Endothelial cell of umbilical vein (primary cell): ENCODE measurements around the gene TMOD1. TPM values are rescaled to one million over a fixed set of nuclear protein-coding genes. Genes with fewer than 3 reads are reported as not detected.

Experiments used
- BruUV-seq: library from RNA; stranded (reverse); fragments of 400-500 nt; replicated peaks from 2 replicates; lab custom pipeline; 2021; lab: Mats Ljungman, UMichigan
- CTCF ChIA-PET: fragments of 300-600, 350-600 bp; sonication (Branson Sonifier 250); formaldehyde crosslinking; loops from one replicate; lab custom pipeline; 2021; ENCODE audit warnings: antibody characterized with exemption, inconsistent platforms; lab: Charles Lee
- POLR2A ChIA-PET: fragments of 300-600, 350-600 bp; sonication (Branson Sonifier 250); formaldehyde crosslinking; loops from one replicate; lab custom pipeline; 2021; ENCODE audit warnings: antibody characterized with exemption, inconsistent platforms; lab: Charles Lee
- DNase-seq: peaks from one replicate; pipeline ENCODE4 v3.0.0-alpha.2; 2011; ENCODE audit warnings: low read depth, low spot score
- FAIRE-seq: peaks from 2 replicates; lab custom pipeline; 2011; peaks lifted over from hg19 to GRCh38; lab: Jason Lieb, UNC
- H2AFZ ChIP-seq: 2 replicates; pipeline ENCODE4 v1.6.0; 2012; ENCODE audit warnings: low read depth, low read length, control low read depth, inconsistent platforms
- H3K27ac ChIP-seq: 2 replicates; pipeline ENCODE4 v1.5.1; 2011; ENCODE audit warnings: low read depth, mild to moderate bottlenecking, control low read depth, low read length, moderate library complexity; ENCODE audit not compliant: insufficient read depth
- H3K27me3 ChIP-seq, 2 experiments: 2 replicates each; pipeline versions ENCODE4 v1.6.0 to v1.6.1; 2011; ENCODE audit warnings: low read length in 2 of 2, mixed read lengths in 1 of 2; ENCODE audit not compliant: control insufficient read depth in 2 of 2, insufficient read depth in 2 of 2
- H3K36me3 ChIP-seq, 2 experiments: 2 replicates in 1 of 2; 3 replicates in 1 of 2; pipeline ENCODE4 v1.5.1; 2011; ENCODE audit warnings: low read length in 2 of 2, mild to moderate bottlenecking in 1 of 2, moderate library complexity in 1 of 2; ENCODE audit not compliant: control insufficient read depth in 2 of 2, insufficient read depth in 2 of 2; ENCODE audit errors: extremely low read depth in 1 of 2
- H3K4me1 ChIP-seq: 3 replicates; pipeline ENCODE4 v1.5.1; 2011; ENCODE audit warnings: mild to moderate bottlenecking, low read length; ENCODE audit not compliant: control insufficient read depth, insufficient read depth; ENCODE audit errors: extremely low read depth
- H3K4me2 ChIP-seq: 2 replicates; pipeline ENCODE4 v1.6.1; 2011; ENCODE audit warnings: low read length, control low read depth, mixed read lengths; ENCODE audit not compliant: insufficient read depth
- H3K4me3 ChIP-seq, 3 experiments: fragments of 200-600 bp in 1 of 3; sonication (generic), shearing (Covaris generic) in 1 of 3; replicated peaks in 1 of 3; 2 replicates each; pipeline ENCODE4 v1.5.1; 2011 to 2016; ENCODE audit warnings: control low read depth in 3 of 3, low read length in 3 of 3, mild to moderate bottlenecking in 2 of 3, inconsistent platforms in 1 of 3, low read depth in 1 of 3, moderate library complexity in 1 of 3; ENCODE audit not compliant: insufficient read depth in 1 of 3
- H3K79me2 ChIP-seq: 2 replicates; pipeline ENCODE4 v1.6.0; 2012; ENCODE audit warnings: low read length, inconsistent platforms; ENCODE audit not compliant: control insufficient read depth, insufficient read depth
- H3K9ac ChIP-seq: replicated peaks from 2 replicates; pipeline ENCODE3; 2011; ENCODE audit warnings: low read length, control low read depth; ENCODE audit not compliant: insufficient read depth; ENCODE audit errors: extremely low read depth
- H3K9me1 ChIP-seq: replicated peaks from 3 replicates; pipeline ENCODE4 v1.6.0; 2011; ENCODE audit warnings: mild to moderate bottlenecking, low read length; ENCODE audit not compliant: control insufficient read depth, insufficient read depth; ENCODE audit errors: extremely low read depth
- H3K9me3 ChIP-seq: replicated peaks from 2 replicates; pipeline ENCODE4 v1.5.1; 2012; ENCODE audit warnings: low read length, inconsistent platforms; ENCODE audit not compliant: control insufficient read depth, insufficient read depth
- H4K20me1 ChIP-seq: replicated peaks from 2 replicates; pipeline ENCODE3; 2011; ENCODE audit warnings: mild to moderate bottlenecking, low read length; ENCODE audit not compliant: control insufficient read depth, insufficient read depth; ENCODE audit errors: extremely low read depth
- EZH2 ChIP-seq: IDR thresholded peaks from 2 replicates; pipeline ENCODE4 v1.6.1; 2012; ENCODE audit warnings: borderline replicate concordance, low read depth, mild to moderate bottlenecking, moderate library complexity, low read length, inconsistent platforms; ENCODE audit not compliant: severe bottlenecking
- FOS ChIP-seq: IDR thresholded peaks from 2 replicates; pipeline ENCODE4 v1.6.1; 2011; ENCODE audit warnings: mild to moderate bottlenecking, low read length, moderate library complexity, borderline replicate concordance; ENCODE audit not compliant: insufficient read depth
- GATA2 ChIP-seq: IDR thresholded peaks from 2 replicates; pipeline ENCODE4 v1.7.0; 2011; ENCODE audit warnings: low read depth, mild to moderate bottlenecking, moderate library complexity, mixed read lengths, low read length; ENCODE audit not compliant: insufficient read length, insufficient read depth
- JUN ChIP-seq: IDR thresholded peaks from 2 replicates; pipeline ENCODE4 v1.6.1; 2011; ENCODE audit warnings: borderline replicate concordance, low read depth; ENCODE audit not compliant: insufficient read length, insufficient read depth
- MYC ChIP-seq: IDR thresholded peaks from one replicate; pipeline ENCODE4 v1.6.1; 2011; ENCODE audit warnings: mild to moderate bottlenecking, low read depth, low read length
- POLR2A ChIP-seq: IDR thresholded peaks from 2 replicates; pipeline ENCODE4 v1.6.1; 2012; ENCODE audit warnings: low read depth, mild to moderate bottlenecking, control low read depth, low read length
- POLR2AphosphoS5 ChIP-seq: IDR thresholded peaks from 2 replicates; pipeline ENCODE4 v1.6.1; 2012; ENCODE audit warnings: low read depth, mild to moderate bottlenecking, control low read depth, low read length, moderate library complexity; ENCODE audit not compliant: insufficient read depth
- dilution Hi-C: fragments of 300-500 bp; cut with MboI; formaldehyde crosslinking; loops from one replicate; pipeline ENCODE4 v1.15.0; 2019; ENCODE audit warnings: low sequenced_read_pairs; ENCODE audit not compliant: extremely low pct_ligation_motif_present
- intact Hi-C: fragments of 100-400 bp; cut with micrococcal nuclease; formaldehyde crosslinking; loops from one replicate; pipeline ENCODE4 v1.10.0; 2022
- polyA plus RNA-seq, 4 experiments: library from polyadenylated mRNA; depleted of rRNA in 3 of 4; stranded (reverse) in 3 of 4; unstranded in 1 of 4; fragments of >200 nt; gene quantifications; 2 replicates each; pipeline versions ENCODE4 v1.2.1 to v1.2.3, GENCODE V29; 2011 to 2012; ENCODE audit warnings: missing spikeins in 1 of 4
- total RNA-seq: library from RNA; stranded (reverse); gene quantifications from 2 replicates; pipeline ENCODE4 v1.2.3, GENCODE V29; 2021
- TF ChIP-seq, protein P1 (sequence below), 2 donors: IDR thresholded peaks; 1 replicate in 1 of 2; 2 replicates in 1 of 2; pipeline ENCODE4 v1.5.1; 2011; ENCODE audit warnings: low read length in 2 of 2, mild to moderate bottlenecking in 2 of 2, moderate library complexity in 2 of 2, control low read depth in 1 of 2, inconsistent platforms in 1 of 2, low read depth in 1 of 2; ENCODE audit not compliant: insufficient read depth in 1 of 2; ENCODE audit errors: extremely low read depth in 1 of 2
- TF ChIP-seq, protein P2 (sequence below): IDR thresholded peaks from 2 replicates; pipeline ENCODE4 v1.6.1; 2011; ENCODE audit not compliant: insufficient read depth, insufficient read length

Gene TMOD1
- total and polyA plus RNA-seq, 2 donors (not counting 3 experiments of a cell fraction or from before 2014, with no cell fraction given) = 0.26 to 1.4 TPM

DNA sequence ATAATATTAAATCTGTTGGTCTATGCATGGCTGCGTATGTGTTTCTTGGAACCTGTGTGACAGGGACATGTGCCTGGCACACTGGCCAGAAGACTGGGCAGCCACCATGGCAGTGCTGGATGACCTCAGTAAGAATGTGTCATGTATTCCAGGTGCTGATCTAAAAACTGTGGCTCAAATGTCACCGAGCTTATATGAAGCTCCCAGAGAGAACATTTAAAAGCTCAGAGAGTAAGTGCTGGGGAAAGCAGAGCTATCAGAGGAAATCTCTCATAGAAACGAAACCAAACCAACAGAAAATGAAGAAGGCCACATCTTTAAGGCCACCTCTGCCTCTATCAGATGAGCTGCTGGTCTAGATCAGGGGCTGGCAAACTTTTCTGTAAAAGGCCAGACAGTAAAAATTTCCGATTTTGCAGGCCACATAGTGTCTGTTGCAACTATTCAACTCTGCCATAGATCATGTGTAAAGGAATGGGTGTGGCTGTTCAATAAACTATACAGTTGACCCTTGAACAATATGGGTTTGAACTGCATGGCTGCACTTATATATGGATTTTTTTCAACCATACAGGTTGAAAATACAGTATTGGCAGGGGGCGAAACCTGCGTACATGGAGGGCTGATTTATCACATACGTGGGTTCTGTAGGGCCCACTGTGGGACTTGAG, 99.9 kb downstream of the TMOD1 start:
- H3K9me1 ChIP-seq = no peaks in the 10 kb centered on the region
- no peak overlapping the region for H3K27ac ChIP-seq
- dilution Hi-C loops = loop anchor here (25.0 kb wide), 1 partner anchor 139 kb away; no protein-coding TSS in a partner anchor
- H3K4me1 ChIP-seq = no peaks in the 10 kb centered on the region
- H3K4me3 ChIP-seq = no peak overlapping the region
- no TSS peak for BruUV-seq
- POLR2A ChIA-PET = no interaction called here
- H3K9ac ChIP-seq = no peak overlapping the region
- H3K4me2 ChIP-seq = no peak overlapping the region
- no peaks in the 10 kb centered on the region for H3K79me2 ChIP-seq
- peaks cover 8 to 19% of the 10 kb centered on the region in 2 experiments for H3K36me3 ChIP-seq
- intact Hi-C loops = no loop called here
- FAIRE-seq (no peak), DNase-seq (no peak)
- TF ChIP-seq, protein P1, sequence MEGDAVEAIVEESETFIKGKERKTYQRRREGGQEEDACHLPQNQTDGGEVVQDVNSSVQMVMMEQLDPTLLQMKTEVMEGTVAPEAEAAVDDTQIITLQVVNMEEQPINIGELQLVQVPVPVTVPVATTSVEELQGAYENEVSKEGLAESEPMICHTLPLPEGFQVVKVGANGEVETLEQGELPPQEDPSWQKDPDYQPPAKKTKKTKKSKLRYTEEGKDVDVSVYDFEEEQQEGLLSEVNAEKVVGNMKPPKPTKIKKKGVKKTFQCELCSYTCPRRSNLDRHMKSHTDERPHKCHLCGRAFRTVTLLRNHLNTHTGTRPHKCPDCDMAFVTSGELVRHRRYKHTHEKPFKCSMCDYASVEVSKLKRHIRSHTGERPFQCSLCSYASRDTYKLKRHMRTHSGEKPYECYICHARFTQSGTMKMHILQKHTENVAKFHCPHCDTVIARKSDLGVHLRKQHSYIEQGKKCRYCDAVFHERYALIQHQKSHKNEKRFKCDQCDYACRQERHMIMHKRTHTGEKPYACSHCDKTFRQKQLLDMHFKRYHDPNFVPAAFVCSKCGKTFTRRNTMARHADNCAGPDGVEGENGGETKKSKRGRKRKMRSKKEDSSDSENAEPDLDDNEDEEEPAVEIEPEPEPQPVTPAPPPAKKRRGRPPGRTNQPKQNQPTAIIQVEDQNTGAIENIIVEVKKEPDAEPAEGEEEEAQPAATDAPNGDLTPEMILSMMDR (IDR thresholded peaks at IDR 0.05; ENCODE audit: extremely low read depth in 1 of 2, insufficient read depth in 1 of 2, low read depth in 1 of 2, low read length in 2 of 2) = no peak
- no peak for TF ChIP-seq FOS
- TF ChIP-seq POLR2A = no peak
- no peak for TF ChIP-seq POLR2AphosphoS5
- no peak for TF ChIP-seq EZH2
- TF ChIP-seq GATA2 = no peak
- TF ChIP-seq JUN = no peak
- TF ChIP-seq MYC = no peak
- TF ChIP-seq, protein P2, sequence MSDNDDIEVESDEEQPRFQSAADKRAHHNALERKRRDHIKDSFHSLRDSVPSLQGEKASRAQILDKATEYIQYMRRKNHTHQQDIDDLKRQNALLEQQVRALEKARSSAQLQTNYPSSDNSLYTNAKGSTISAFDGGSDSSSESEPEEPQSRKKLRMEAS = no peak
- H3K27me3 ChIP-seq = peaks cover 0 to 2% of the 10 kb centered on the region in 2 experiments
- H3K9me3 ChIP-seq = no peaks in the 10 kb centered on the region
- CTCF ChIA-PET = interaction anchor here (1.1 to 15.7 kb wide), 3 partner anchors 14 to 142 kb away, joined by 3 to 775 read pairs (median 31); no protein-coding TSS in a partner anchor
- H4K20me1 ChIP-seq = no peaks in the 10 kb centered on the region
- H2AFZ ChIP-seq = no peak overlapping the region
